Endothelial cell (in vitro differentiated cells): ENCODE results near the gene KLHL36. TPM values are rescaled to one million over a fixed set of nuclear protein-coding genes. Genes with fewer than 3 reads are reported as not detected.

Source experiments
- DNase-seq: peaks from one replicate; pipeline ENCODE4 v3.0.0; 2021; ENCODE audit warnings: low spot score
- H3K27ac Mint-ChIP-seq: one replicate; pipeline ENCODE4 v1.8.0; 2021; ENCODE audit warnings: mixed read lengths, inconsistent platforms; ENCODE audit not compliant: unreplicated experiment
- H3K27me3 Mint-ChIP-seq: one replicate; pipeline ENCODE4 v1.8.0; 2021; ENCODE audit warnings: mild to moderate bottlenecking, moderate library complexity, mixed read lengths, inconsistent platforms; ENCODE audit not compliant: unreplicated experiment
- H3K36me3 Mint-ChIP-seq: one replicate; pipeline ENCODE4 v1.8.0; 2021; ENCODE audit warnings: mild to moderate bottlenecking, low read depth, mixed read lengths, inconsistent platforms; ENCODE audit not compliant: unreplicated experiment
- H3K4me1 Mint-ChIP-seq: one replicate; pipeline ENCODE4 v1.8.0; 2021; ENCODE audit warnings: mild to moderate bottlenecking, mixed read lengths, inconsistent platforms; ENCODE audit not compliant: unreplicated experiment
- H3K4me3 Mint-ChIP-seq: one replicate; pipeline ENCODE4 v1.8.0; 2021; ENCODE audit warnings: mild to moderate bottlenecking, mixed read lengths, inconsistent platforms; ENCODE audit not compliant: unreplicated experiment
- H3K9me3 Mint-ChIP-seq: one replicate; pipeline ENCODE4 v1.8.0; 2021; ENCODE audit warnings: mixed read lengths, inconsistent platforms; ENCODE audit not compliant: unreplicated experiment
- CTCF ChIP-seq: fragments of 200-600 bp; sonication (generic); IDR thresholded peaks from one replicate; pipeline ENCODE4 v1.5.0; 2021; ENCODE audit warnings: antibody characterized with exemption; ENCODE audit not compliant: unreplicated experiment
- total RNA-seq: library from RNA; stranded (reverse); fragmentation: NEBNext Ultra II Directional; extraction: Animal tissue kit (Norgen Biotek cat#: 25700); gene quantifications from one replicate; pipeline ENCODE4 v1.2.1, GENCODE V29; 2021; ENCODE audit not compliant: unreplicated experiment

The KLHL36 gene
- total RNA-seq, 1 donor from 2014 or later, result 40.8 TPM

- H3K27me3 Mint-ChIP-seq, result peaks cover 10% of the 10 kb centered on the region
Observed at GRCh38 chr16:84603940-84604339, 44.4 kb upstream of the KLHL36 start.

GRCh38 chr16:84604477-84605013 lies 43.8 kb upstream of the KLHL36 start:
- peaks cover 38% of the 10 kb centered on the region for H3K4me1 Mint-ChIP-seq
- no peak overlapping the region for H3K4me3 Mint-ChIP-seq
- H3K27me3 Mint-ChIP-seq, result peaks cover 9% of the 10 kb centered on the region
- no peak overlapping the region for H3K27ac Mint-ChIP-seq
- no peak for TF ChIP-seq CTCF
- peaks cover 14% of the 10 kb centered on the region for H3K36me3 Mint-ChIP-seq
- H3K9me3 Mint-ChIP-seq, result no peaks in the 10 kb centered on the region
- DNase-seq, result no peak

More at GRCh38 chr16:84603940-84604339, 44.4 kb upstream of the KLHL36 start:
- no peak overlapping the region for H3K27ac Mint-ChIP-seq
- DNase-seq, result no peak
- H3K4me1 Mint-ChIP-seq, result peaks cover 43% of the 10 kb centered on the region
- TF ChIP-seq CTCF, result no peak
- peaks cover 14% of the 10 kb centered on the region for H3K36me3 Mint-ChIP-seq
- H3K4me3 Mint-ChIP-seq, result no peak overlapping the region
- H3K9me3 Mint-ChIP-seq, result no peaks in the 10 kb centered on the region

- no peak for DNase-seq
- Mint-ChIP-seq H3K27ac (no peak overlapping the region), H3K4me1 (peaks cover 31% of the 10 kb centered on the region), H3K36me3 (peaks cover 14% of the 10 kb centered on the region), H3K27me3 (peaks cover 5% of the 10 kb centered on the region), H3K9me3 (no peaks in the 10 kb centered on the region), H3K4me3 (no peak overlapping the region)
- TF ChIP-seq CTCF, result no peak
Observed at GRCh38 chr16:84605339-84605848, 42.9 kb upstream of the KLHL36 start.

GRCh38 chr16:84606081-84606875 lies 42.0 kb upstream of the KLHL36 start:
- TF ChIP-seq CTCF, result no peak
- Mint-ChIP-seq H3K27me3 (peaks cover 5% of the 10 kb centered on the region), H3K27ac (no peak overlapping the region), H3K9me3 (no peaks in the 10 kb centered on the region), H3K4me3 (no peak overlapping the region), H3K36me3 (peaks cover 17% of the 10 kb centered on the region), H3K4me1 (peaks cover 22% of the 10 kb centered on the region)
- no peak for DNase-seq

- H3K9me3 Mint-ChIP-seq, result no peaks in the 10 kb centered on the region
- DNase-seq, result no peak
- H3K4me1 Mint-ChIP-seq, result peaks cover 24% of the 10 kb centered on the region
- no peak for TF ChIP-seq CTCF
- H3K27me3 Mint-ChIP-seq, result peaks cover 3% of the 10 kb centered on the region
- H3K4me3 Mint-ChIP-seq, result peak overlapping the region; percentile 34
- H3K36me3 Mint-ChIP-seq, result peaks cover 22% of the 10 kb centered on the region
- no peak overlapping the region for H3K27ac Mint-ChIP-seq
Observed at GRCh38 chr16:84607061-84607460, 41.2 kb upstream of the KLHL36 start.
